ENCODE measurements around the gene ADAMTS9. TPM values are rescaled to one million over a fixed set of nuclear protein-coding genes. Genes with fewer than 3 reads are reported as not detected.
A peak's percentile ranks its signal among the peaks of the same experiment; 100 is the strongest.

The ADAMTS9 gene
- total and polyA plus RNA-seq, 2 of the 13 experiments (the other 11 are each of a cell fraction or from before 2014, with no cell fraction given): 0.02 to 0.09 TPM

DNA sequence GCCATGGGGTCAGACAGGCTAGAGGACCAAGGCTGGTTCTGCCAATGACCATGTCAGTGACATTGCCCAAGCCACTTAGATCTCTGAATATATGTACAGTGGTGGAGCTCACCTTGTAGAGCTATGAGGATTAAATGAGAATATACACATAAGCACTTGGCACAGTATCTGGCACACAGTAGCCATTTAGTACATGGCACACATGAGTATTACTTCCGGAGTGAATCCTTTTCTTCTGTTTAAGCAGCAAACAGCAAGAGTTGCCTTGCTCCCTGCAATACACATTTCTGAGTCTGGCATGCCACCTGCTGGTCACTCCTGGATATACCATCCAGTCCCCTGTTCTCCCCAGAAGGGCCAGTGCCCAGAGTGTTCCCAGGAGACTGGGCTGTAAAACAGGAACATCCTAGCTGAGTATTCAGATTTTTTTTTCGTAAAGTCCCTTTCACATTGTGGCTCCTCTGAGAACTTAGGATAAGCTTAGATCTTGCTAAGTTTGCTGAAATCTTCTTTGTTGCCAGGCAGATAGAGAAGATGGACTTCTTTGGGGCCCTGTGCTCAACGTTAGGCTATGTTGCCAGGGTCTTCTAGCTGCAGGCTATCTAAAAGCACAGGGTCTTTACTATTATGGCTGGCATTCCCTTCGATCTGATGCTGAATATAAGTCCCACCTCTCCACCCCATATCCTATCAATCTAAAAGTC lies 203.4 kb downstream of the ADAMTS9 start (continued):
- TF ChIP-seq SMC3 (IDR thresholded peaks at IDR 0.05; ENCODE audit: low read length): peak; percentile 87
- TF ChIP-seq HOXA9 (CRISPR knock-in tag; IDR thresholded peaks at IDR 0.05; ENCODE audit: borderline replicate concordance): no peak
- no peak for TF ChIP-seq ZNF776 (CRISPR knock-in tag; IDR thresholded peaks at IDR 0.05)
- TF ChIP-seq, protein P1, sequence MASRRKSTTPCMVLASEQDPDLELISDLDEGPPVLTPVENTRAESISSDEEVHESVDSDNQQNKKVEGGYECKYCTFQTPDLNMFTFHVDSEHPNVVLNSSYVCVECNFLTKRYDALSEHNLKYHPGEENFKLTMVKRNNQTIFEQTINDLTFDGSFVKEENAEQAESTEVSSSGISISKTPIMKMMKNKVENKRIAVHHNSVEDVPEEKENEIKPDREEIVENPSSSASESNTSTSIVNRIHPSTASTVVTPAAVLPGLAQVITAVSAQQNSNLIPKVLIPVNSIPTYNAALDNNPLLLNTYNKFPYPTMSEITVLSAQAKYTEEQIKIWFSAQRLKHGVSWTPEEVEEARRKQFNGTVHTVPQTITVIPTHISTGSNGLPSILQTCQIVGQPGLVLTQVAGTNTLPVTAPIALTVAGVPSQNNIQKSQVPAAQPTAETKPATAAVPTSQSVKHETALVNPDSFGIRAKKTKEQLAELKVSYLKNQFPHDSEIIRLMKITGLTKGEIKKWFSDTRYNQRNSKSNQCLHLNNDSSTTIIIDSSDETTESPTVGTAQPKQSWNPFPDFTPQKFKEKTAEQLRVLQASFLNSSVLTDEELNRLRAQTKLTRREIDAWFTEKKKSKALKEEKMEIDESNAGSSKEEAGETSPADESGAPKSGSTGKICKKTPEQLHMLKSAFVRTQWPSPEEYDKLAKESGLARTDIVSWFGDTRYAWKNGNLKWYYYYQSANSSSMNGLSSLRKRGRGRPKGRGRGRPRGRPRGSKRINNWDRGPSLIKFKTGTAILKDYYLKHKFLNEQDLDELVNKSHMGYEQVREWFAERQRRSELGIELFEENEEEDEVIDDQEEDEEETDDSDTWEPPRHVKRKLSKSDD (CRISPR knock-in tag; IDR thresholded peaks at IDR 0.05; ENCODE audit: low read depth): no peak
- TF ChIP-seq GATA4 (IDR thresholded peaks at IDR 0.05; ENCODE audit: borderline replicate concordance, low read depth): no peak
- no peak for TF ChIP-seq KDM1A (CRISPR knock-in tag; IDR thresholded peaks at IDR 0.05)
- no peak for TF ChIP-seq KDM6A (CRISPR knock-in tag; IDR thresholded peaks at IDR 0.05; ENCODE audit: low read depth)
- TF ChIP-seq, protein P2, sequence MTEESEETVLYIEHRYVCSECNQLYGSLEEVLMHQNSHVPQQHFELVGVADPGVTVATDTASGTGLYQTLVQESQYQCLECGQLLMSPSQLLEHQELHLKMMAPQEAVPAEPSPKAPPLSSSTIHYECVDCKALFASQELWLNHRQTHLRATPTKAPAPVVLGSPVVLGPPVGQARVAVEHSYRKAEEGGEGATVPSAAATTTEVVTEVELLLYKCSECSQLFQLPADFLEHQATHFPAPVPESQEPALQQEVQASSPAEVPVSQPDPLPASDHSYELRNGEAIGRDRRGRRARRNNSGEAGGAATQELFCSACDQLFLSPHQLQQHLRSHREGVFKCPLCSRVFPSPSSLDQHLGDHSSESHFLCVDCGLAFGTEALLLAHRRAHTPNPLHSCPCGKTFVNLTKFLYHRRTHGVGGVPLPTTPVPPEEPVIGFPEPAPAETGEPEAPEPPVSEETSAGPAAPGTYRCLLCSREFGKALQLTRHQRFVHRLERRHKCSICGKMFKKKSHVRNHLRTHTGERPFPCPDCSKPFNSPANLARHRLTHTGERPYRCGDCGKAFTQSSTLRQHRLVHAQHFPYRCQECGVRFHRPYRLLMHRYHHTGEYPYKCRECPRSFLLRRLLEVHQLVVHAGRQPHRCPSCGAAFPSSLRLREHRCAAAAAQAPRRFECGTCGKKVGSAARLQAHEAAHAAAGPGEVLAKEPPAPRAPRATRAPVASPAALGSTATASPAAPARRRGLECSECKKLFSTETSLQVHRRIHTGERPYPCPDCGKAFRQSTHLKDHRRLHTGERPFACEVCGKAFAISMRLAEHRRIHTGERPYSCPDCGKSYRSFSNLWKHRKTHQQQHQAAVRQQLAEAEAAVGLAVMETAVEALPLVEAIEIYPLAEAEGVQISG (CRISPR knock-in tag; IDR thresholded peaks at IDR 0.05): peak; percentile 55
- no peak for TF ChIP-seq NCOA1 (CRISPR knock-in tag; IDR thresholded peaks at IDR 0.05)
- no peak for TF ChIP-seq THAP8 (CRISPR knock-in tag; IDR thresholded peaks at IDR 0.05; ENCODE audit: borderline replicate concordance)
- TF ChIP-seq POLR2A (IDR thresholded peaks at IDR 0.05; ENCODE audit: insufficient read depth in 1 of 2, low read depth in 2 of 2, low read length in 2 of 2): no peak
- TF ChIP-seq CREM (IDR thresholded peaks at IDR 0.05): no peak
- no peak for TF ChIP-seq CREM (CRISPR knock-in tag; IDR thresholded peaks at IDR 0.05)
- TF ChIP-seq IKZF5 (CRISPR knock-in tag; IDR thresholded peaks at IDR 0.05): peak; percentile 39; the same call in 1 of the 2 replicates
- TF ChIP-seq SMAD3 (CRISPR knock-in tag; IDR thresholded peaks at IDR 0.05): no peak
- no peak for TF ChIP-seq ZFP36L1 (CRISPR knock-in tag; IDR thresholded peaks at IDR 0.05)
- TF ChIP-seq ZNF12 (CRISPR knock-in tag; IDR thresholded peaks at IDR 0.05): peak; percentile 60; the same call in 1 of the 2 replicates
- TF ChIP-seq PCBP1 (IDR thresholded peaks at IDR 0.05; ENCODE audit: borderline replicate concordance, low read depth, low read length): no peak
- TF ChIP-seq RAD21 (CRISPR knock-in tag; IDR thresholded peaks at IDR 0.05): peak; percentile 81
- TF ChIP-seq ZNF382 (CRISPR knock-in tag; IDR thresholded peaks at IDR 0.05; ENCODE audit: borderline replicate concordance): no peak
- no peak for TF ChIP-seq MLLT10 (CRISPR knock-in tag; IDR thresholded peaks at IDR 0.05)
